Measurements from ENCODE around the gene CEACAM18.

GRCh38 chr19:51503286-51503817 lies 25.0 kb downstream of the CEACAM18 start:
- TF ChIP-seq CTCF (IDR thresholded peaks at IDR 0.05; ENCODE audit: low read depth, low read length) (no peak), POLR2A (IDR thresholded peaks at IDR 0.05; ENCODE audit: extremely low read depth, insufficient read length) (no peak), MYC (IDR thresholded peaks at IDR 0.05; ENCODE audit: low read depth, low read length) (no peak)
